Measurements from ENCODE around the gene SLC39A6.

- TF ChIP-seq POLR2A (IDR thresholded peaks at IDR 0.05) (no peak), CTCF (IDR thresholded peaks at IDR 0.05) (no peak)
Measured at GRCh38 chr18:36124841-36125240, 4.3 kb downstream of the SLC39A6 start.
